GM19324 (cell line): ENCODE measurements around the gene SERBP1.
A peak's percentile ranks its signal among the peaks of the same experiment; 100 is the strongest.
"Not testable (repeated sequence)": the region's sequence is repeated elsewhere in the genome, so short reads cannot be mapped to it uniquely, and the experiment has no call there.

Experiments used
- ATAC-seq: cut with Tn5 transposase; IDR thresholded peaks from one replicate; pipeline ENCODE4 v1.9.1; 2021; ENCODE audit warnings: mild to moderate bottlenecking, moderate library complexity; ENCODE audit not compliant: unreplicated experiment, low FRiP score

SERBP1 gene

DNA sequence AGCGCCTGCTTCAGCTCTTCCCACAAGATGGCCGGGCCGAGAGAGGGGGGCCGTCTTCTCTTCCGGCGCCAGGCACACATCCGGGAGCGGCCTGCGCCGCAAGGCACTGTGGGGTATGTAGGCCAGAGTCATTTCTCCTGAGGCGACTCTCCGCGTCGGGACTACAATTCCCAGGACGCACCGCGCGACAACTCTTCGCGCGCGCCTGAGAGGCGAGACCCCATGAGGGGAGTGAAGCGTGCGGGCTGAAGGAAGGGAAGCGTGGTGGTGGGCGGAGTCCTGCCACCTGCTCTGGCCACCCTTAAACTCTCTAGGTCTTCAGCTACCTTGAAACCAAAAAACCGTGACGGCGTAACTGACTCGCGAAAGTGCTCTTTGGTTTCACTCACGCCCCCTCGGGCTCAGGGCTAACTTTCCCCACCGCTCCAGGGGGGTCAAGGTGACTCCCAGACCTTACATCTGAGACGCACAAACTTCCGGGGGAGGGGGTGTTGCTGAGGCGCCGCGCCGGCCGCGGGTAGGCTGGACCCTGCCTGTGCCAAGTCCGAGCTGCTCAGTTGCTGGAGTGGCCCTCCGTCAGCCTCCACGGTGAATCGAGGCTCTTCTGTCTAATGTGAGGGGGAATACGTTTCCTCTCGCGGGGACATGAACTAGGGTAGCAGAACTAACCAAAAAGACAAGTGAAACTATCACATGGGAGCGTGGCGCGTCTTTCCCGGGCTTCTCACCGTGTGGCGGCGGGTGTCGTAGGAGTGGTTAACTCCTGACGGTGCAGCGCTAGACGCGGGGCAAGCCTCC, at the start of gene SERBP1:
SERBP1 (minus strand) TSS at position 45 of the 798 bp plus-strand sequence. CDS start 102 bp downstream, outside the sequence.
- ATAC-seq, result peak; percentile 90

GRCh38 chr1:67479146-67479891, 49.1 kb upstream of the SERBP1 start:
- ATAC-seq, result no peak

DNA sequence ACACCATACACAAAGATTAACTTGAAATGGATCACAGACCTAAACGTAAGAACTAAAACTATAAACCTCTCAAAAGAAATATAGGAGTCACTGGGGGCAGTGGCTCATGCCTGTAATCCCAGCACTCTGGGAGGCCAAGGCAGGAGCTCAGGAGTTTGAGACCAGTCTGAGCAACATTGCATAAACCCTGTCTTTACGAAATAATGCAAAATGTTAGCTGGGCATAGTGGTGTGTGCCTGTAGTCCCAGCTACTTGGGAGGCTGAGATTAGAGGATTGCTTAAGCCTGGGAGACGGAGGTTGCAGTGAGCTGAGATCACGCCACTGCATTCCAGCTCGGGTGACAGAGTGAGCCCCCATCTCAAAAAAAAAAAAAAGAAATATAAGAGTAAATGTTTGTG, 46.7 kb upstream of the SERBP1 start:
- no peak for ATAC-seq

DNA sequence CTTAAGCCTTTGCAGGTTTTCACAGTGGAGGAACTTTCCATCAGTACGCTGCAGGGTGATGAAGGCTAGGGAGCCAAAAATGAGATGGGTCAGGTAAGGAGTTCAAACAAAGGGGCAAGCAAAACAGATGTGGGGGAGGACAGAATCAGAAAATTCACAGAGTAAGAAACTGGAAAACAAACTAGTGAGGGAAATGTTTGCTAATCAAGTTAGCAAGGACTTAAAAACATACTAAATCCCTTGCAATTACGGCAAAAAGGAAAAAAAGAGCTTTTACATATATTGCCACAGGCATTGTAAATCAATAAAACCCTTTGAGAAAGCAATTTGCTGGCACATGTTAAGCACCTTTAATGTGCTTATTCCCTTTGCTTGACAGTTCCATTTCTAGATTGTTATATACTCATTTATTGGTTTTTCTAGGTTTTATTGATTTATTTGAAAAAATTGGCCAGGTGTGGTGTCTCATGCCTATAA, 45.8 kb upstream of the SERBP1 start:
- ATAC-seq, result no peak

GRCh38 chr1:67472056-67472455, 41.9 kb upstream of the SERBP1 start:
- no peak for ATAC-seq

DNA sequence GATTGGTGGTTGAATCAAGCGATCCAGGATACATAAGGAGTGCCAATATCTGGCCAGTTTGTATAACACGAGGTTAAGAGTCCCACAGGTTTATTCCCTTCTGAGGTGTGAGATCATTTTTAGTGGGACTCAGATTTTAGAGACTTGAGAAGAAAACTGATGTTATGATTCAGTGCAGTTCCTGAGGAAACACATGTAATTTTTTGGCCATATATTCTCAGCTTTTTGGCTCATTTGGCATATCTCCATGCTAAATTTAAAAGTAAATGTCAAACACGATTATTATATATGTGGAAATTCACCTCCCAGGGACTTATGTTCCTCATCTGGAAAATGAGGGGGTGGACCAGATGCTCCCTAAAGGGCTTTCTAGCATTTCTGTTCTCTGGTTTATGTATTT, 39.2 kb upstream of the SERBP1 start:
- ATAC-seq, result no peak

DNA sequence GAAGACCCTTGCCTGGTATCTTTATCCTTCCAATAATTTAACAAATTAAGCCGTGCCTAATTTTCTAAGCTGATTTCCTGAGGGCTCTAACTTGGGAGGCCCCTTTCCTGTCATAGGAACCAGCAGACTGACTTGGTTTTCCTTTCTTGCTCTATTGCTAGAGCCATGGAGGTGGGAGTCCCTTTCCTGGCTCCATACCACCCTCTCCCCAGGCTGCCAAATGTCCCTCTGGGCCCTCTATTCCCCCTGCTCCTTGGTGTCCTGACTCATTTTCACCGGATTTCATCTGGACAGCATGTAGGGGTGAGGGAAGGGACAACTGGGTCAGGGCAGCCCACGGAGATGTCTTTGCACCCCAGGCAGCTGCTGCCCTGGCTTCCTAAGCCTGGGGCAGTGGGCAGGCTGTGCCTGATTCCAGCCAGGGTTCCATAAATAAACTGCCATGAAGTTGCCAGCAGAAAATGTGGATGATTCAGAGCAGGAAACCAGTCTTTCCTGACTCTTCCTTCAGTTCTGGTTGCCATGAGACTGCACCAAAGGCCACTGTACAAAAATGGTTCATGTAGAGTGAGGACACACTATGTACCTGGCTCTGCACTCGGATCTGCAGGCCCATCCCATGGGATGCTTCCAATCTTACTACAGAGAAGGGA, 38.0 kb upstream of the SERBP1 start:
- no peak for ATAC-seq

DNA sequence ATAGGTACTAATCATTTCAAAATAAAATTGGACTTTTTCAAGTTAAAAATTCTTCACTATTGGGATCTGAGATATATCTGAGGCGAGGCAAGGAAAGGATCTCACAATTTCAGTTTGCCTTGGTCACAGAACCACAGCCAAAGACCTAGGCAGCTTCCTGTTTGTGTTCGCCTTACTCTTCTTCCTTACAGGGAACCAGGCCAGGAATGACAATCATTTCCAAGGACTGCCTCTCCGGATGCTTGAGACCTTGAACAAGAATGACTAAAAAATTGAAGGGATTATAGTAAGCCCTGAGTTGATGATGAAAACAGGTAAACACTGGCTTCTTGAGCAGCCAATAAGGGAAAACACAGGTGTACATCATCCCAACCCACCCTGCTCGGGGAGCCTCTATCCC, 35.2 kb upstream of the SERBP1 start:
- no peak for ATAC-seq

- no peak for ATAC-seq
Measured at GRCh38 chr1:67464746-67465145, 34.5 kb upstream of the SERBP1 start.

DNA sequence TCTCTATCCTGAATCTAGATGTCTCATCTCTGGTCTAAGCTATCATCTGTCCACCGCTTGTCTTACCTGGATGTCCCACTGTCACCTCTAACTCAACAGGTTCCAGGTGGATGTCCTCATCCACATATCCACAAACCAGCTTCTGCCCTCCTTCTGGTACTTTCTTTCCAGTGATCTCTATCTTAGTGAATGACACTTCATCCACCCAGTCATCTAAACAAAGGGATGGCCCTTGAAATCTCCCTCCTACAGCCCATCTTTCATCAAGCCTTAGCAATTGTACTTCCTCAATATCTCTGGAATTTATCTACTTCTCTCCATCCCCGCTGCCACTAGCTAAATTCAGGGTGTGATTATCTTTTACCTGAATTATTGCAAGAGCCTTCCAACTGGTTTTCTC, 33.9 kb upstream of the SERBP1 start:
- no peak for ATAC-seq

GRCh38 chr1:67463298-67463955, 33.2 kb upstream of the SERBP1 start:
- ATAC-seq, result no peak

- no peak for ATAC-seq
Measured at GRCh38 chr1:67460676-67461500, 30.7 kb upstream of the SERBP1 start.

- ATAC-seq, result no peak
Measured at GRCh38 chr1:67459068-67459467, 28.9 kb upstream of the SERBP1 start.

DNA sequence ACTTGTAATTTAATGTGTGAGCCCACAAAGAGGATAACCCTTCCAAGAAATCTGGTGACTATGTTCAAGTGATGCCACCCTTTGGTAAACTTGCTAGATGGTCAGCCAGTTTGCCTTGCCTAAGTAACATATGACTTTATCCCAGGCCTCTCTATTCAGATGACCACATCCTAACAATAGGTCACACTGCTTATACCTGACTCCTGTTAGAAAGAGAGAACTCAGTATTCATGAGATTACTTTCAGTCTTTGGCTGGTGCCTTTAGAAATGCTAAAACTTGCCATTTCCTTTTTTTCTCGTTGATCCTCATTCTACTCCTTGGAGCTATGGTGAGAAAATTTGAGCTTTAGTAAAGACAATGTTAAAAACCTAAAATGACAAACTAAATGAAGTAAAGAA, 28.5 kb upstream of the SERBP1 start:
- ATAC-seq, result no peak

DNA sequence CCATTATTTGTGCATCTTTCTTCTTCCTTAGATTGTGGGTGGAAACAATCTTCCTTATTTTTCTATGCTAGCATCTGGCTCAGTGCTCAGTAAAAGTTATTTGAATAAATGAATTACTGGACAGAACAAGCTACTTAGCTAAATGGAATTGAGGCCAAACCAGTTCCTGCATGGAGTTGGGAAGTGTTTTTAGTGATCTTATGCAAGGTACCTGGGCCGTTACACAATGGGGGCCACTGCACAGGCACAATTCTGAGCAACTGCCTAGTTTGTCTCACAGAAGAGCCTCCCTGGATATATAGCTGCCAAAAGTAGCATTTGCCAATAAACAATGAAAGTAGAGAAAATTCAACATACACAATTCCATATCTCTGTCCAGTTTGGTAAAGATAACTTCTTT, 27.0 kb upstream of the SERBP1 start:
- no peak for ATAC-seq

- ATAC-seq, result no peak
Measured at GRCh38 chr1:67451815-67452214, 21.6 kb upstream of the SERBP1 start.

- no peak for ATAC-seq
Measured at GRCh38 chr1:67451356-67451755, 21.2 kb upstream of the SERBP1 start.

GRCh38 chr1:67446893-67447292, 16.7 kb upstream of the SERBP1 start:
- no peak for ATAC-seq

DNA sequence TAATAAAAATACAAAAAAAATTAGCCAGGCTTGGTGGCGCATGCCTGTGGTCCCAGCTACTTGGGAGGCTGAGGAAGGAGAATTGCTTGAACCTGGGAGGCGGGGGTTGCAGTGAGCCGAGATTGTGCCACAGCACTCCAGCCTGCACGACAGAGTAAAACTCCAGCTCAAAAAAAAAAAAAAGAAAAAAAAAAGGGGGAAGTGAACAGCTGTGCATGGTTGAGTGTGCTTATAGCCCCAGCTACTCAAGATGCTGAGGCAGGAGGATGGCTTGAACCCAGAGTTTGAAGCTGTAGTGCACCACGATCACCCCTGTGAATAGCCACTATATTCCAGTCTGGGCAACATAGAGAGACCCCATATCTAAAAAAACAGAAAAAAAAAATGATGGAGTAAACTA, 15.8 kb upstream of the SERBP1 start:
- not testable (repeated sequence) for ATAC-seq

- ATAC-seq, result no peak
Measured at GRCh38 chr1:67441739-67442281, 11.6 kb upstream of the SERBP1 start.
